ENCODE data around the gene KCNIP4. TPM values are rescaled to one million over a fixed set of nuclear protein-coding genes. Genes with fewer than 3 reads are reported as not detected.

Gene KCNIP4
- polyA plus RNA-seq, 3 donors = 0.09 to 0.25 TPM; not detected in 1

- H3K4me3 Mint-ChIP-seq = no peak overlapping the region
- no peaks in the 10 kb centered on the region for H4K20me1 ChIP-seq (ENCODE audit: insufficient read depth, low read length)
- peaks cover 0 to 4% (median 3%) of the 10 kb centered on the region in 7 donors for H3K9me3 Mint-ChIP-seq
- no peaks in the 10 kb centered on the region for H3K27me3 Mint-ChIP-seq (ENCODE audit: low read depth in 3 of 3)
- no peak overlapping the region for H3K4me3 ChIP-seq (replicated peaks in 1 of 3; ENCODE audit: low read depth in 2 of 3, low read length in 3 of 3)
- H3K79me2 ChIP-seq (ENCODE audit: insufficient read depth, low read length) = no peaks in the 10 kb centered on the region
- no peaks in the 10 kb centered on the region for H3K4me1 ChIP-seq (ENCODE audit: control insufficient read depth in 1 of 2, insufficient read depth in 2 of 2, low read length in 2 of 2)
- TF ChIP-seq CTCF (IDR thresholded peaks at IDR 0.05) = no peak
- no peaks in the 10 kb centered on the region for H3K36me3 Mint-ChIP-seq
- H3K27ac Mint-ChIP-seq = no peak overlapping the region
- intact Hi-C loops (cut with micrococcal nuclease) = no loop called here
- no peak for DNase-seq
- no peak overlapping the region for H3K27ac ChIP-seq (ENCODE audit: low read depth in 1 of 2, low read length in 2 of 2)
- no peak overlapping the region for H3K9ac ChIP-seq (ENCODE audit: insufficient read depth, low read length, poor library complexity, severe bottlenecking)
- no CpG with 5 or more reads among the region's 1 CpG for WGBS (ENCODE audit: insufficient coverage)
- no peak overlapping the region for H2AFZ ChIP-seq (ENCODE audit: insufficient read depth, low read depth, low read length, poor library complexity, severe bottlenecking)
- no peak overlapping the region for H3K4me2 ChIP-seq (replicated peaks; ENCODE audit: extremely low read depth, low read length, poor library complexity, severe bottlenecking)
- H3K36me3 ChIP-seq (replicated peaks in 1 of 2; ENCODE audit: control insufficient read depth in 1 of 2, insufficient read depth in 2 of 2, low read length in 2 of 2) = no peaks in the 10 kb centered on the region
- H3K4me1 Mint-ChIP-seq = no peaks in the 10 kb centered on the region
- peaks cover 3 to 4% of the 10 kb centered on the region in 2 donors for H3K9me3 ChIP-seq (replicated peaks in 1 of 2; ENCODE audit: control insufficient read depth in 1 of 2, insufficient read depth in 1 of 2, low read length in 2 of 2)
- H3K27me3 ChIP-seq (ENCODE audit: control insufficient read depth in 2 of 2, insufficient read depth in 2 of 2, low read length in 2 of 2) = no peaks in the 10 kb centered on the region
Observed at GRCh38 chr4:21203416-21203815, 745.2 kb downstream of the KCNIP4 start.

GRCh38 chr4:21202959-21203358, 745.6 kb downstream of the KCNIP4 start:
- no peaks in the 10 kb centered on the region for H3K27me3 ChIP-seq (ENCODE audit: control insufficient read depth in 2 of 2, insufficient read depth in 2 of 2, low read length in 2 of 2)

More at GRCh38 chr4:21202959-21203358, 745.6 kb downstream of the KCNIP4 start:
- Histone ChIP-seq H3K27ac (ENCODE audit: low read depth in 1 of 2, low read length in 2 of 2) (no peak overlapping the region), H3K79me2 (ENCODE audit: insufficient read depth, low read length) (no peaks in the 10 kb centered on the region), H3K4me1 (ENCODE audit: control insufficient read depth in 1 of 2, insufficient read depth in 2 of 2, low read length in 2 of 2) (no peaks in the 10 kb centered on the region), H3K4me3 (replicated peaks in 1 of 3; ENCODE audit: low read depth in 2 of 3, low read length in 3 of 3) (no peak overlapping the region), H3K36me3 (replicated peaks in 1 of 2; ENCODE audit: control insufficient read depth in 1 of 2, insufficient read depth in 2 of 2, low read length in 2 of 2) (no peaks in the 10 kb centered on the region), H2AFZ (ENCODE audit: insufficient read depth, low read depth, low read length, poor library complexity, severe bottlenecking) (no peak overlapping the region), H3K9ac (ENCODE audit: insufficient read depth, low read length, poor library complexity, severe bottlenecking) (no peak overlapping the region), H4K20me1 (ENCODE audit: insufficient read depth, low read length) (no peaks in the 10 kb centered on the region), H3K9me3 (replicated peaks in 1 of 2; ENCODE audit: control insufficient read depth in 1 of 2, insufficient read depth in 1 of 2, low read length in 2 of 2) (peaks cover 3 to 4% of the 10 kb centered on the region in 2 donors), H3K4me2 (replicated peaks; ENCODE audit: extremely low read depth, low read length, poor library complexity, severe bottlenecking) (no peak overlapping the region)
- TF ChIP-seq CTCF (IDR thresholded peaks at IDR 0.05) = no peak
- peaks cover 0 to 4% (median 3%) of the 10 kb centered on the region in 7 donors for H3K9me3 Mint-ChIP-seq
- no peaks in the 10 kb centered on the region for H3K36me3 Mint-ChIP-seq
- H3K27ac Mint-ChIP-seq = no peak overlapping the region
- no peaks in the 10 kb centered on the region for H3K27me3 Mint-ChIP-seq (ENCODE audit: low read depth in 3 of 3)
- H3K4me3 Mint-ChIP-seq = no peak overlapping the region
- no peak for DNase-seq
- 97% methylated on average over 3 of the region's 3 CpGs for WGBS (ENCODE audit: insufficient coverage)
- H3K4me1 Mint-ChIP-seq = no peaks in the 10 kb centered on the region
- intact Hi-C loops (cut with micrococcal nuclease) = no loop called here

All from CD14-positive monocyte (primary cell).